HT1080 (cell line): ENCODE results near the gene ACAD8. TPM values are rescaled to one million over a fixed set of nuclear protein-coding genes. Genes with fewer than 3 reads are reported as not detected.
"Not testable (repeated sequence)": the region's sequence is repeated elsewhere in the genome, so short reads cannot be mapped to it uniquely, and the experiment has no call there.

Source experiments
- DNase-seq: peaks from one replicate; pipeline ENCODE4 v3.0.0-alpha.2; 2015; ENCODE audit warnings: low read depth
- total RNA-seq: library from RNA; depleted of rRNA; stranded (reverse); fragments of >200 nt; shearing (Covaris generic); gene quantifications from 2 replicates; pipeline ENCODE4 v1.2.3, GENCODE V29; 2014

The ACAD8 gene
- total RNA-seq, 1 experiment from 2014 or later = 19.6 TPM

DNA sequence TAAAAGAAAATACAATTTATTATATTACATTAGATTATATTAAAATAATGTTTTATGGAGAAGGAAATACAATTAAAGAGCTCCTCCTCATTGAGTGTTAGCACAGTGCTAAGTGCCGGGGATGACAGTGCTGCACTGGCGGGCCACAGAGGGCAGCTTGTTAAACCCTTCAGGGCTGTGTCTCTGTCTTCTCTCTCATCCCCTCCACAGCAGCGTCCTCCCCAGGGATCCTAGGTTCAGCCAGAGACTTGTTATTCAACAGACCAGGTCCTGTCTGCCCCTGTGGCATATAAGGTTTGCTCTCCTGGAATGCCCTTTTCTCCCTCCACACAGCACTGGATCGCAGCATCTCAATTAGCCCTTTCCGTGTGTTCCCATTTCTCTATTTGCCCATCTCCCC, 14.4 kb upstream of the ACAD8 start:
- DNase-seq = no peak

DNA sequence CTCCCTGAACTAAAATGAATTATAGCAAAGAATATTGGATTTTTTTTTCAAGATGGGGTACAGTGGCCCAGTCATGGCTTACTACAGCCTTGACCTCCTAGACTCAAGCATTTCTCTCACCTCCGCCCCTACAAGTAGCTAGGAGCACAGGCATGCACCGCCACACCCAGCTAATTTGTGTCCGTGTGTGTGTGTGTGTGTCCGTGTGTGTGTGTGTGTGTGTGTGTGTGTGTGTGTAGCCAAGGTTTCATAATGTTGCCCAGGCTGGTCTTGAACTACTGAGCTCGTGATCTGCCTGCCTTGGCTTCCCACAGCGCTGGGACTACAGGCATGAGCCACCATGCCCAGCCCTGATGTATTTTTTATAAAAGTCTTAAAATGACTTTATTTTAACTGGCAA, 12.8 kb upstream of the ACAD8 start:
- no peak for DNase-seq

DNA sequence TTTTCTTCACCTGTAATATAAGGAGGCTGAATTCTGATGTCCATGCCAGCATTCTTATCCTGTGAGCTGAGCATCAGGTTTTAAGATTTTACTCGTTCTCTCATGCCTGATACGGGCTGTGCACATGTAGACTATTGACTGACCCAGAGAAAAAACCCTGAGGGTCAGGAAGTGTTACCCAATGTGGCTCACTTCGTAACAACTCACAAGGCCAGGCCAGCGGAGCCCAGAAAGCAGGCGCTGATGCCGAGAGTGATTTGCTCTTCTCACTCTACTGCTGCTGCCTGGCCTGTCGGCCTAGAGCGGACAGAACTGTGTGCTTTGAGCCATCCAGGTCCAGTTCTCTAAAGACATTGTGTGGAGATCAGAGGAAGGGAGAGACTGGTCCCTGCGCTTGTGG, 11.0 kb upstream of the ACAD8 start:
- DNase-seq = no peak

DNA sequence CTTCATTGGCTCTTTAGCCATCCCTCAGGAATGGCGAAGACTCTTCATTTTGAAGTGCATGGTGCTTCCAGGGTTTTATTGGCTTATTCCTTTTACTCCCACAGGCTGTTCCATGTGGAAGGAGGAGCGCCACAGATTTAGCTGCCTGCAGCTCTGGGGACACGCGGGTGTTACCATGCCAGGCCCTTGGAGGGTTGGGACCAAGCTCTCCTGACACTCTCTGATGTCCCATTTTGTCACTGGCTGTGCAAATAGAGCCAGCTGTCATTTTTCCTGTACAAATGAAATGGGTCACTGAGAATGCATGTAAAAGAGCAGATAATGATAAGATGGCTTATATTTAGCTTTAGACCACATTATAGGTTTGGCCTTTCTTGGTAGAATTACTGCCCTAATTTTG, 9.5 kb upstream of the ACAD8 start:
- DNase-seq = no peak

DNA sequence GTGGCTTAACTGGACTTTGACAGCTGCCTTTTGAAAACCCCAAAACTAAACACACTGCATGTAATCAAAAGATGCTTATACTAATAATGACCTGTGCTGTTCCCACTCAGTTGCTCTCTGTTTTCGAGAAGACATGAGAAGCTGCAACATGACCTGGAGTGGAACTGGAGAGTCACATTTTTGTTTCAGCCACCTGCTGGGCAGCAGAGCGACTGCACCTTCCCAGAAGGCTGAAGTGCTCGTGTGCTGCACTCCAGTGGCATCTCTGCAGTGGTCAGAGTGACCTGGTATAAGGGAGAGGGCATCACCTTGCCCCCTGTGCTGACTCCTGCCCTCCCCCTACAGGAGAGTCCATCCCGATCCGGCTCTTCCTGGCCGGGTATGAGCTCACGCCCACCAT, 8.8 kb upstream of the ACAD8 start:
- no peak for DNase-seq

DNA sequence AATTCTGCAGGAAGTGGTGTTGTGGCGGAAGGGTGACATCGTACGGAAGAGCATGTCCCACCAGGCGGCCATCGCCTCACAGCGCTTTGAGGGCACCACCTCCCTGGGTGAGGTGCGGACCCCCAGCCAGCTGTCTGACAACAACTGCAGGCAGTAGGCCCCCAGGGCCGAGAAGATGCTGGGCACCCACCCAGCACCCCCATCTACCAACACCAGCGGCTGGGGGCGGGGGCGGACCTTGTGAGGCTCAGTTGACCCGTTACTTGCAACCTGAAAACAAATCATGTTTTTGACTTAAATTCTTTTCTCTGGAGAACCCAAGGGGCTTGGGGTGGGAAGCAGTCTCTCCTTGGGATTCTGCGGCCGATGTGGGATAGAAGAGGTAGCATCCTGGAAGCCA, 7.9 kb upstream of the ACAD8 start:
- no peak for DNase-seq

DNA sequence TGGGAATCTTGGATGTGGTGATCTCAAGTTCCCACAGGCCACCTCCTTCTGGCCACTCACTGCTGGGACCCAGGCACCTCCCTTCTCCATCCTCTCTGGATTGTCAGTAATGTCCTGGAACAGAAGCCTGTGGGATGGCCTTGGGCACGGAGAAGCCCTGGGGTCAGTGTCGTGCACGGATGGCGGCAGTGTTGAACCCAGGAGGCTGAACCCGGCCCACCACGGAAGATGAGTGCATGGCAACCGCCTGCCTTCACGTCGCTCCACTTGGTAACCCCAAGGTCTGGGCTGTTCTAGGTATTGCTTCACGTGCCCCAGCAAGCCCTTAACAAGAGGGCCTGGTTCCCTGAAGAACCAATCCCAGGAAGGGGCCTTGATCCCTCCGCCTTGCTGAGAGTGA, 7.3 kb upstream of the ACAD8 start:
- no peak for DNase-seq

DNA sequence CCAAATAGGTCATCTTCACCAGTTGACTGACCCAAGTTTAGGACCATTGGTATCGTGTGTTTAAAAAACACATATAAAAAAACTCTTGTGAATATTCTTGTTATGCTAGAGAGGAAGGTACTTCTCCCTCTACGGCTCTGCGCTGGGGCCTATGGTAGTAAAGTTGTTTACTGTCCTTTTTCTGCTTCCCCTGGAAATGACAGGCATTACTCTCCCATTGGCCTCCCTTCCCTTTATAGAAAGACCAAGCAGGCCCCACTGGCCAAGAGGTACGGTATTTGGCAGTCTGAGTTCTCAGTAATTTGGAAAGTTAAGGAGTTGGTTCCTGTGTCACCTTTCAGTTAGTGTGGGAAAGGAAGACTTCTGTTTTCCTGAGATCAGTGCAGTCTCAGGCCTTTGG, 6.7 kb upstream of the ACAD8 start:
- no peak for DNase-seq

DNA sequence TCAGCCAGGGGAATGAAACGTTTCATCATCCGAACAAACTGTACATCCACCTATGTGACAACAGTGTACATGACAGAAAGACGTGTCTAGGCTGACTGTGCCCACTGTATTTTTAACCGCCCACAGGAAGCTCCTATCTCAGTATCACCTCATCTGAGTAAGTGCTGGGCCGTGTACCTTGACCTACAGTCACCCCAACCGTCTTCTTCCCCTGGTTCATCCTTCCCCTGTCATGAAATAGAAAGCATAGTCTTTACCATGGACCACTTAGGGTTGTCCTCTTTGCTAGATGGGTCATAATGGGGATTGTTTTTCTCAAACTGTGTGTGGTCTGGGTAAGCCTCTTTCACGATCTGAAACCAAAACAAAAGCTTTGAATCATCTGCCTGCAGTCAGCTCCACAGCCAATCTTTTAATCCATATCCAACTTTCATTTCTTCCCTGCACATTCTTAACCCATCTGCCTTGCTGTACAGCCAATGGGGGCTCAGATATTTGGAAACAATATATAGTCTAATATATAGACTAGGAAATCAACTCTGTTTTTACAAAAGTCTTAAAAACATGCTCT, 4.4 kb upstream of the ACAD8 start:
- DNase-seq = no peak

DNA sequence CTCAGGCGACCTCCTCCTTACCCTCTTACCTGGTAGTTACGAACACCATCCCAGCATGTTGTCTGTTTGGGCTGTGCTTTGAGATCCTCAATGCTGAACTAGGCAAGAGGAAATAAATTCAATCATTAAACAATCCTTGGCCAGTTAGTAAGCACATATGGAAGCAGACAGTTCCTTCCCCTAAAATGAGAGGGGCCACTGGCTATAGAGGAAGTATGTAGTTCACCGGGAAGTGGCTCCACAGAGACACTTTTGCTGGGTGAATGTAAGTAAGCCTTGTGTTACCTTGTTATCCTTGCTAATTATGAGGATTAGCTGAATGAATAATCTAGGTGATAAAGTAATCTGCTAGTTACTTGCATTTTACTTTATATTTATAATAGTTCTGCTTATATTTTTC, 3.1 kb upstream of the ACAD8 start:
- no peak for DNase-seq

DNA sequence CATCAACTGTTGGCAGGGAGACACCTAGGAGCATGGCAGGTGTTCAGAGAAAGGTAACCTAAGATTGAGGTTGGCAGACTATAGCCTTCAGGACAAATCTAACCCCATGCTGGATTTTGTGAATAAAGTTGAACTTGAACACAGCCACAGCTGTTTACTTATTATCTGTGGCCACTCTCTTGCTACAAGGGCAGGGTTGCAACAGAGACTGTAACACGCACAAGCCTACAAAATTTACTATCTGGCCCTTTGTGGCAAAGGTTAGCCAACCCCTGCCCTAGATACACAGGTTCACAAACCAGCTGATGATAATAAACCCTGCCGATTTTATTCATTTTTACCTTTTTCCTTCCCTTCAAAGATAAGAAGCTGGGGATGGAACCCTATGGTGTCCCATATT, 2.7 kb upstream of the ACAD8 start:
- DNase-seq = no peak

DNA sequence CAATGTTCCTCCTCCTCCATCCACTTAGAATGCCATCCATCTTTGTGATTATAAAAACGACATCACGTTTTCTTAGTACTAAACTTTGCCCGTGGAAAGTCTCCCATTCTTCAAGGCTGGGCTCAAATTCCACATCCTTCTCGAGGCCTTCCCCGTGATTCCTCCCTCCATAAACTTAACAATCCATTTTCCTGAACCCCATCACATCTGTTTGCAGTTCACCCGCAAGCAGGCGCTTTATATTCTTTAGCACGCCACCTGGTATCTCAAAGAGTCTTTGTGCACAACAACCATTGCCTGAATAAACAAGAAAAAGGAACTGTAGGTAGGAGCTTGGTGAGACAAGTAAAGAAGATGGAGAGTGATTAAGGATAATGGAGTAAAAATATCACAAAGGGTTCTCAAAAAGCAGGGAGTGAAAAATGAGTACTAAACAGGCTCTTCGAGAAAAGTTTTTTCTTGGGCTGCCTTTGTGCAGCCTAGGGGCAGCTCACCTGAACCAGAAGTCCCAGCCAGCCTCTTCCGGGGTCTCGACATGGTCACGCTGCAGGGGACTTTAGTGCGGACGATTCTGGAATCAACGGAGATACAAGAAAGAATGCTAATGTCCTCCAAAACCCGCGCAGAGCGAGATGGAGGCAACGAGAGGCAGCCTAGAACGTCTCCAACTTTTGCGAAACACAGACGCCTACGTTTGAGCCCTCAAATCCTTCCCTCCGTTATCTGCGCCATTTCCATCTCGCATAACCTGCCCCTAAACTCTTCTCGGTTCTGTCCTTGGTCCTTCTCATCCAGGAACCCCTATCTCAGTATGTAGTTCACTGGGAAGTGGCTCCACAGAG, 801 bp upstream of the ACAD8 start:
- DNase-seq = peak; percentile 18

DNA sequence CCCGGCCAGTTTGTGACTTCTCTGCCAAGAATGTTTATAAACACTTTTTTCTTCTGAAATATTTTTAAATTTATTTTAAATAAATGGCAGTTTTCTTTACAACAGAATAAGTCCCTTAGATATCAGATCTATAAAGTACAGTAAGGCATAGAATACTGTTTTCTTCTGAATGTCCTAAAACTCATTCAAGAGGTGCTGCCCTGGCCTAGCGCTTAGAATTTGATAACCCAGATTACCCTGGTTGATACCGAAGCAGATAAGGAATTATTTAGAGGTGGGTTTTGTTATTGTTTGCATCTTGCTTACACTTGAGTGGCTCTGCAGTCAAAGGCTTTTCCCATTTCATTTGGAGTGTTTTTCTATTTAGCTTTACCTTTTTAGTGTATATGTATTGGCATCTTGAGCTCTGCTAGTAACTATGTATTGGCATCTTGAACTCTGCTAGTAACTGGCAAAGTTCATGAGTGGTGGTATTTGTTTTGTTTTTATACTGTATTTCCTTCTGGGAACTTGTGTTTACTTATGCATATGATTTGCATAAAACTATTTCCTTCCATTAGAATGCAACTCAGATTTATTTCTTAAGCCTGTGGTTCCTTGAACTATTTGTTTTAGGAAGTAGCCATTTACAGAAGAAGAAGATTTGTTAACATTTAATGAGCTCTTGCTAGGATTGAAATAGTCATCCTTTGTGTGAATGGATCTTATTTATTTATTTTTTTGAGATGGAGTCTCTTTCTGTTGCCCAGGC, 1.2 kb downstream of the ACAD8 start:
- DNase-seq = no peak

DNA sequence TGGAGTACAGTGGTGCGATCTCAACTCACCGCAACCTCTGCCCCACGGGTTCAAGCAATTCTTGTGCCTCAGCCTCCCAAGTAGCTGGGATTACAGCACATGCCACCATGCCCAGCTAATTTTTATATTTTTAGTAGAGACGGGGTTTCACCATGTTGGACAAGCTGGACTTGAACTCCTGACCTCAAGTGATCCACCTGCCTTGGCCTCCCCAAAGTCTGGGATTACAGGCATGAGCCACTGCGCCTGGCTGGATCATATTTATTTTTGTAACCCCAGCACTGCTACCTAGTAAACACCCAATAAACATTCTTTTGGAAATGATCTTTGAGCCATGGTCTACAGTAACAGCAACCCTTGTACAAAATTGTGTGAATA, 1.8 kb downstream of the ACAD8 start:
- not testable (repeated sequence) for DNase-seq

DNA sequence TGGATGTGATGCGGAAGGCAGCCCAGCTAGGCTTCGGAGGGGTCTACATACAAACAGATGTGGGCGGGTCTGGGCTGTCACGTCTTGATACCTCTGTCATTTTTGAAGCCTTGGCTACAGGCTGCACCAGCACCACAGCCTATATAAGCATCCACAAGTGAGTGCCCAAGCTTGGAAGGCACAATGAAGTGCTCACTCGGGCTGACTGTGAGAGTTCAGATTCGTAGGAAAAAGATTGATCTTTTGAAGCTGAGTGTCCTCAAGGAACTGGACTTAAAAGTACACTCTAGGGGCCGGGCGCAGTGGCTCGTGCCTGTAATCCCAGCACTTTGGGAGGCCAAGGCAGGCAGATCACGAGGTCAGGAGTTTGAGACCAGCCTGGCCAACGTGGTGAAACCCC, 3.7 kb downstream of the ACAD8 start:
- no peak for DNase-seq

DNA sequence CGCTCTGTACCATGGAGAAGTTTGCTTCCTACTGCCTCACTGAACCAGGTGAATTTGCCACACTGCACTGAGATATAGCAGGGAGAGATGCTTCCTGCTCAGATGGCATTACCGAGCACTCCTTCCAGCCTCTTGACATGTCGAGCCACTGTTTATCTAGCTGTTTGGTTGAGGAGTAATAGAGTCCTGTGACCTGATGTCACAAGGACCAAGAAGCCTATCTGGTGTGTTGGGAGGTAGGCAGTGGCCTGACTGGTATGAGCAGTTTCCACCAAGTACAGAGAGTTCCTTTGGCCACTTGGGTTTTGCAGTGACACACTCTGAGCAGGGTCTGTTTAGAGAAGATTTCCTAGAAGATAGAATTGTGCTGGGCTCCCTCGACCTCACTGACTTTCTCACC, 5.2 kb downstream of the ACAD8 start:
- DNase-seq = no peak

DNA sequence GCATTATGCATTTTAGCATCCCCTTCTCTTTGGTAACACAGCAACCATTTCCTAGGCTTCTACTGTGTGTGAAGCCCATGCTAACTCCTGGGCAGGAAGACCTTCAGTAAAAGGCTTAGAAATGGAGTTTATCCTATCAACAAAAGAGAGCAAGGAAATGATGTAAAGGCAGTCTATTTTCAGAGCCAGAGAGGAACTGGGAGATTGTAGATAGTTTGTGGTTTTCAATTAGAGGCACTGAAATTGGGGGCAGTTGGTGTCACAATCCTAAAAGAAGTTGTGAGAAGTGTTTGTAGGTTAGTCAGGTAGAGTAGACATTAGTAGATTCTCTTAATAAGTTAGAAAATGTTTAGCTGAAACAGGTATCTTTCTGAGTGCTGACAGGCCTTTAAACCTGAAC, 7.1 kb downstream of the ACAD8 start:
- no peak for DNase-seq

DNA sequence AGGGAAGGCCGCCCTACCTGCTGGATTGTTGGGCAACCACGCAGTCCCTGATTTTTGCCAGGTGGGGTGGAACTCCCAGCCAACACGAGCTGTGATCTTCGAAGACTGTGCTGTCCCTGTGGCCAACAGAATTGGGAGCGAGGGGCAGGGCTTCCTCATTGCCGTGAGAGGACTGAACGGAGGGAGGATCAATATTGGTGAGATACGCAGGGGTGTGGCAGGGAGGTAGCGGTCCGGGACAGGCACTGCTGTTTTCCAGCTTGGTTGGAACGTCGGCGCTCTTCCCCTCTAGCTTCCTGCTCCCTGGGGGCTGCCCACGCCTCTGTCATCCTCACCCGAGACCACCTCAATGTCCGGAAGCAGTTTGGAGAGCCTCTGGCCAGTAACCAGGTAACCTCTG, 7.6 kb downstream of the ACAD8 start:
- DNase-seq = no peak

DNA sequence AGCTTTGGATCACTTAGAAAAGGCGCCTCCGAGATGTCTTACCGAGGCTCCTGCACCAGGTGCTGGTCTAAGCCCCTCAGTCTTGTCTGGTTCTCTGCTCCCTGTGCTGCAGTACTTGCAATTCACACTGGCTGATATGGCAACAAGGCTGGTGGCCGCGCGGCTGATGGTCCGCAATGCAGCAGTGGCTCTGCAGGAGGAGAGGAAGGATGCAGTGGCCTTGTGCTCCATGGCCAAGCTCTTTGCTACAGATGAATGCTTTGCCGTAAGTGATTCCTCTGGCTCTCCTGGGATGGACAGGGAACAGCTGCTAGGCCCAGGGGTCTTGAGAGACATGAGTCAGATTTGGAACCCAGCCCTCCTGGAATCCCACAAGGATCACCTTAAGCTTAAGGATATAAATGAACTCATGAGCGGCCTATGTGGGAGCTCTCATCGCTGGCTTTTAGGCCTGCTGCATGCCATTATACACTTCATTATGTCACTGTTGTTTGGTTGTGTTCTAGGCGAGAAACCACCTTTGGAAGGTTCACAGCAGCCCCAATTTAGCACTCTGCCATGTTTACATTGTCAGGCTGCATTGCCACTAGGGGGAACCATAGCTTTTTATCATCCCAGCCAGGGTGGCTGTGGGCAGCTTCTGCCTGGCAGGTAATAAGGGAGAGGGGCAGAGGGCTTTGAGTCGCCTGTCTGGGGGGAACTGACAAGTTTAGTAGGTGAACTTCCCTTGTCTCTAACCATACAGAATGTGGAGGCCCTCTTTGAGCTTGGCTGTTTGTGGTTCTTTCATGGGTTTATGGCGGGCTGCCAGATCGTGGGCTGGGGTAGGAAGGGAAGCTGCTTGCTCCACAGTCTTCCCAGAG, 8.5 kb downstream of the ACAD8 start:
- DNase-seq = peak; percentile 26

DNA sequence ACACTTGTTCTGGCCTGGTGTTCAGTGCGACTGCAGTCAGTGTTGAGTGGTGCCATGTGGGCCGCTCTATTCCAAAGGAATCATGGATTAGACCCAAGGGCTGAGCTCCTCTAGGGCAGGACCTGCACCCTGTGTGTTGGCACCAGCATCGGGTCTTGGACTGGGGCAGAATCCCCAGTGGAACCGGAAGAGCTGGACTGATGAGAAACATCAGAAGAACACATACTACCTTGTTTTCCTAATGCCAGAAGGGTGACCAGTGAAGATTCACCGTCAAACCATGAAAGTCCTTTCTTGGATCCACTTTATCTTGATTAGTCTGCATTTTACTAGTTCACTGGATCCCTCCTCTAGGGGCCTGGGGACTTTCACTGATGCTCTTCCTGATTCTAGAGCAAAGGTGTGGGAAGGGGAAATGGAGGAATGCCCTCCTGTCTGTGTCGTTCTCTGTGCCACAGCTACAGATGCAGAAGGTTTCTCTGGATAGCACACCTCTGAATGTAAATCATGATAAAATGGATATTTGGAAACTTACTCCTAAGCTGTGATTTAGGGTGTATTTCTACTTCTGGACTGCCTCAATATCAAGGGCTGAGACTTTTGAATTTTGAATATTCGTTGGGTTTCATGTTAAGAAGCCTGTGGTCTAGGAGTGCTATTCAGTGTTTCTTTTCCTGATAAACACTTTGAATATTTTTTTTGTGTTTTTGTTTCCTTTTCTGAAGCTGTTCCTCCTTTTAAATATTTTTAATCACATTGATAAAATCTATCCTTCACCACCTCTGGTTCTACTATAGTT, 11.8 kb downstream of the ACAD8 start:
- no peak for DNase-seq

DNA sequence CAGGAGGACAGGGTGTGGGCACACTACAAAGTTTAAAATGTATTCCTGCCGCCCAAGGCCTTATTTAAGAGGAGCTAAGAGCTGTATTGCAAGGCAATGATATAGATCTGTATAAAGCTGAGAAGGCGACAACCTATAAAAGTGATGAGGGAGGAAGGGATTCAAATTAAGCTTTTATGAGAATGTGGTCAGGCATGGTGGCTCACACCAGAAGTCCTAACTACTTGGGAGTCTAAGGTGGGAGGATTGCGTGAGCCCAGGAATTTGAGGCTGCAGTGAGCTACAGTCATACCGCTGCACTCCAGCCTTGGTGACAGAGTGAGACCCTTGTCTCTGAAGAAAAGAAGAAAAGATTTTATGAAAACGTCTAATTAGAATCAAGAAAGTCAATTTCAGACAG, 13.1 kb downstream of the ACAD8 start:
- no peak for DNase-seq
